SK-N-SH (cell line): ENCODE data around the gene PAAF1.

Experiments
- EZH2phosphoT487 ChIP-seq: fragments of 200-600 bp; sonication (generic); IDR thresholded peaks from 2 replicates; pipeline ENCODE4 v1.6.1; 2017; ENCODE audit warnings: low read depth, mixed run types, mild to moderate bottlenecking, antibody characterized with exemption, moderate library complexity, borderline replicate concordance
- JUND ChIP-seq: IDR thresholded peaks from 2 replicates; pipeline ENCODE4 v1.4.0; 2012
- NFIC ChIP-seq: IDR thresholded peaks from 2 replicates; pipeline ENCODE4 v1.4.0; 2012; ENCODE audit warnings: borderline replicate concordance
- NRF1 ChIP-seq: IDR thresholded peaks from 2 replicates; pipeline ENCODE4 v1.6.1; 2012; ENCODE audit warnings: low read depth, mild to moderate bottlenecking, low read length
- RAD21 ChIP-seq: IDR thresholded peaks from 2 replicates; pipeline ENCODE4 v1.6.1; 2012; ENCODE audit warnings: mild to moderate bottlenecking, low read length
- RXRA ChIP-seq: IDR thresholded peaks from 2 replicates; pipeline ENCODE4 v1.4.0; 2012; ENCODE audit warnings: low read depth, mild to moderate bottlenecking, borderline replicate concordance
- SIN3A ChIP-seq: IDR thresholded peaks from 2 replicates; pipeline ENCODE4 v1.6.1; 2012; ENCODE audit warnings: low read depth, mild to moderate bottlenecking, low read length, moderate library complexity, borderline replicate concordance
- TAF1 ChIP-seq: IDR thresholded peaks from 2 replicates; pipeline ENCODE4 v1.6.1; 2012; ENCODE audit warnings: low read depth, mild to moderate bottlenecking, low read length, moderate library complexity, borderline replicate concordance
- TF ChIP-seq, protein P1 (sequence below): fragments of 200-600 bp; sonication (generic); IDR thresholded peaks from 2 replicates; pipeline ENCODE4 v1.6.1; 2017; ENCODE audit warnings: antibody characterized with exemption, mild to moderate bottlenecking, moderate library complexity
- TF ChIP-seq, protein P2 (sequence below): IDR thresholded peaks from 2 replicates; pipeline ENCODE4 v1.4.0; 2012; ENCODE audit warnings: low read depth, borderline replicate concordance
- TF ChIP-seq, protein P3 (sequence below): IDR thresholded peaks from 2 replicates; pipeline ENCODE4 v1.4.0; 2012; ENCODE audit warnings: low read depth
- TF ChIP-seq, protein P4 (sequence below): IDR thresholded peaks from 2 replicates; pipeline ENCODE4 v1.6.1; 2012; ENCODE audit warnings: mild to moderate bottlenecking, low read depth, low read length, moderate library complexity

DNA sequence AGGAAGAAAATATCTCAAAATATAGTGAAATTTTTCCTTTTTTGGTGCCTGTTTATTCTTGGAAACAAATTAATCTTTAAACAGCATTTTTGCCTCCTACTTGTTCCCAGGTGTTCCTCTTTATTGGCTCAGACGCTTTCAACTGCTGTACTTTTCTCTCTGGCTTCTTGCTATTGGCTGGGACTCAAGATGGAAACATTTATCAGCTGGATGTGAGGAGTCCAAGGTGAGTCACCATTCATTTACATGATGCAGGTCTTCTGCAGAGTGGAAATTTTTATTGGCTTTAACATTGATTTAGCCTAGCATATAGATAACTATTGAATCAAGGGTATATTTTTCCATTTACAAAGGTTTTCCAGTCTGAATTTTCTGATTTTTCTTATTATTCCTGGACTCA, 39.6 kb downstream of the PAAF1 start:
- TF ChIP-seq, protein P1, sequence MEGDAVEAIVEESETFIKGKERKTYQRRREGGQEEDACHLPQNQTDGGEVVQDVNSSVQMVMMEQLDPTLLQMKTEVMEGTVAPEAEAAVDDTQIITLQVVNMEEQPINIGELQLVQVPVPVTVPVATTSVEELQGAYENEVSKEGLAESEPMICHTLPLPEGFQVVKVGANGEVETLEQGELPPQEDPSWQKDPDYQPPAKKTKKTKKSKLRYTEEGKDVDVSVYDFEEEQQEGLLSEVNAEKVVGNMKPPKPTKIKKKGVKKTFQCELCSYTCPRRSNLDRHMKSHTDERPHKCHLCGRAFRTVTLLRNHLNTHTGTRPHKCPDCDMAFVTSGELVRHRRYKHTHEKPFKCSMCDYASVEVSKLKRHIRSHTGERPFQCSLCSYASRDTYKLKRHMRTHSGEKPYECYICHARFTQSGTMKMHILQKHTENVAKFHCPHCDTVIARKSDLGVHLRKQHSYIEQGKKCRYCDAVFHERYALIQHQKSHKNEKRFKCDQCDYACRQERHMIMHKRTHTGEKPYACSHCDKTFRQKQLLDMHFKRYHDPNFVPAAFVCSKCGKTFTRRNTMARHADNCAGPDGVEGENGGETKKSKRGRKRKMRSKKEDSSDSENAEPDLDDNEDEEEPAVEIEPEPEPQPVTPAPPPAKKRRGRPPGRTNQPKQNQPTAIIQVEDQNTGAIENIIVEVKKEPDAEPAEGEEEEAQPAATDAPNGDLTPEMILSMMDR: no peak
- TF ChIP-seq SIN3A (no peak), RXRA (no peak), TAF1 (no peak), RAD21 (no peak), NFIC (no peak), NRF1 (no peak), EZH2phosphoT487 (no peak), JUND (no peak)
- TF ChIP-seq, protein P2, sequence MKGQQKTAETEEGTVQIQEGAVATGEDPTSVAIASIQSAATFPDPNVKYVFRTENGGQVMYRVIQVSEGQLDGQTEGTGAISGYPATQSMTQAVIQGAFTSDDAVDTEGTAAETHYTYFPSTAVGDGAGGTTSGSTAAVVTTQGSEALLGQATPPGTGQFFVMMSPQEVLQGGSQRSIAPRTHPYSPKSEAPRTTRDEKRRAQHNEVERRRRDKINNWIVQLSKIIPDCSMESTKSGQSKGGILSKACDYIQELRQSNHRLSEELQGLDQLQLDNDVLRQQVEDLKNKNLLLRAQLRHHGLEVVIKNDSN: no peak
- TF ChIP-seq, protein P3, sequence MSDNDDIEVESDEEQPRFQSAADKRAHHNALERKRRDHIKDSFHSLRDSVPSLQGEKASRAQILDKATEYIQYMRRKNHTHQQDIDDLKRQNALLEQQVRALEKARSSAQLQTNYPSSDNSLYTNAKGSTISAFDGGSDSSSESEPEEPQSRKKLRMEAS: no peak
- TF ChIP-seq, protein P4, sequence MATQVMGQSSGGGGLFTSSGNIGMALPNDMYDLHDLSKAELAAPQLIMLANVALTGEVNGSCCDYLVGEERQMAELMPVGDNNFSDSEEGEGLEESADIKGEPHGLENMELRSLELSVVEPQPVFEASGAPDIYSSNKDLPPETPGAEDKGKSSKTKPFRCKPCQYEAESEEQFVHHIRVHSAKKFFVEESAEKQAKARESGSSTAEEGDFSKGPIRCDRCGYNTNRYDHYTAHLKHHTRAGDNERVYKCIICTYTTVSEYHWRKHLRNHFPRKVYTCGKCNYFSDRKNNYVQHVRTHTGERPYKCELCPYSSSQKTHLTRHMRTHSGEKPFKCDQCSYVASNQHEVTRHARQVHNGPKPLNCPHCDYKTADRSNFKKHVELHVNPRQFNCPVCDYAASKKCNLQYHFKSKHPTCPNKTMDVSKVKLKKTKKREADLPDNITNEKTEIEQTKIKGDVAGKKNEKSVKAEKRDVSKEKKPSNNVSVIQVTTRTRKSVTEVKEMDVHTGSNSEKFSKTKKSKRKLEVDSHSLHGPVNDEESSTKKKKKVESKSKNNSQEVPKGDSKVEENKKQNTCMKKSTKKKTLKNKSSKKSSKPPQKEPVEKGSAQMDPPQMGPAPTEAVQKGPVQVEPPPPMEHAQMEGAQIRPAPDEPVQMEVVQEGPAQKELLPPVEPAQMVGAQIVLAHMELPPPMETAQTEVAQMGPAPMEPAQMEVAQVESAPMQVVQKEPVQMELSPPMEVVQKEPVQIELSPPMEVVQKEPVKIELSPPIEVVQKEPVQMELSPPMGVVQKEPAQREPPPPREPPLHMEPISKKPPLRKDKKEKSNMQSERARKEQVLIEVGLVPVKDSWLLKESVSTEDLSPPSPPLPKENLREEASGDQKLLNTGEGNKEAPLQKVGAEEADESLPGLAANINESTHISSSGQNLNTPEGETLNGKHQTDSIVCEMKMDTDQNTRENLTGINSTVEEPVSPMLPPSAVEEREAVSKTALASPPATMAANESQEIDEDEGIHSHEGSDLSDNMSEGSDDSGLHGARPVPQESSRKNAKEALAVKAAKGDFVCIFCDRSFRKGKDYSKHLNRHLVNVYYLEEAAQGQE: no peak
